OCI-LY1 (cell line): ENCODE results near the gene GPX3.

Experiments
- H2AFZ ChIP-seq: fragments of 200-600 bp; sonication (generic), shearing (Covaris generic); 2 replicates; pipeline ENCODE4 v1.6.0; 2014; ENCODE audit warnings: antibody characterized with exemption, mild to moderate bottlenecking, low read length
- H3F3A ChIP-seq: fragments of 200-600 bp; sonication (generic), shearing (Covaris generic); 2 replicates; pipeline ENCODE4 v1.6.0; 2014; ENCODE audit warnings: mild to moderate bottlenecking, antibody characterized with exemption, low read length, moderate library complexity; ENCODE audit not compliant: insufficient read depth
- H3K27ac ChIP-seq: fragments of 200-600 bp; sonication (generic); 2 replicates; pipeline ENCODE4 v1.5.1; 2014; ENCODE audit warnings: low read length, mixed run types, mild to moderate bottlenecking, low read depth; ENCODE audit not compliant: poor library complexity, severe bottlenecking
- H3K27me3 ChIP-seq: fragments of 200-600 bp; sonication (generic); 2 replicates; pipeline ENCODE4 v1.6.0; 2014; ENCODE audit warnings: antibody characterized with exemption, mild to moderate bottlenecking, low read length, moderate library complexity; ENCODE audit not compliant: insufficient read depth
- H3K36me3 ChIP-seq: fragments of 200-600 bp; sonication (generic); 2 replicates; pipeline ENCODE4 v1.6.1; 2014; ENCODE audit warnings: mild to moderate bottlenecking, antibody characterized with exemption, low read length, moderate library complexity, mixed read lengths; ENCODE audit not compliant: insufficient read depth
- H3K4me1 ChIP-seq: fragments of 200-600 bp; sonication (generic); 2 replicates; pipeline ENCODE4 v1.5.1; 2014; ENCODE audit warnings: mild to moderate bottlenecking, low read length, moderate library complexity; ENCODE audit not compliant: insufficient read depth, severe bottlenecking
- H3K4me2 ChIP-seq: fragments of 200-600 bp; sonication (generic), shearing (Covaris generic); 2 replicates; pipeline ENCODE4 v1.6.1; 2014; ENCODE audit warnings: low read length
- H3K4me3 ChIP-seq: fragments of 200-600 bp; sonication (generic); 2 replicates; pipeline ENCODE4 v1.5.1; 2014; ENCODE audit warnings: low read length, low read depth, mild to moderate bottlenecking, mixed read lengths; ENCODE audit not compliant: poor library complexity, severe bottlenecking
- H3K79me2 ChIP-seq: fragments of 200-600 bp; shearing (Covaris generic); 2 replicates; pipeline ENCODE4 v1.6.1; 2016; ENCODE audit warnings: mixed run types, low read length, mixed read lengths; ENCODE audit not compliant: insufficient read depth
- H3K9ac ChIP-seq: fragments of 200-600 bp; sonication (generic), shearing (Covaris generic); 2 replicates; pipeline ENCODE4 v1.6.1; 2014; ENCODE audit warnings: mild to moderate bottlenecking, low read length, mixed read lengths
- H3K9me2 ChIP-seq: fragments of 200-600 bp; sonication (generic), shearing (Covaris generic); 2 replicates; pipeline ENCODE4 v1.6.1; 2014; ENCODE audit warnings: low read depth, mild to moderate bottlenecking, low read length, mixed read lengths
- H3K9me3 ChIP-seq: fragments of 200-600 bp; shearing (Covaris generic); 2 replicates; pipeline ENCODE4 v1.6.1; 2014; ENCODE audit warnings: low read length, mixed read lengths
- H4K20me1 ChIP-seq: fragments of 200-600 bp; sonication (generic), shearing (Covaris generic); 2 replicates; pipeline ENCODE4 v1.6.0; 2016; ENCODE audit warnings: mild to moderate bottlenecking, low read length; ENCODE audit not compliant: insufficient read depth
- CTCF ChIP-seq: fragments of 200-600 bp; sonication (generic), shearing (Covaris generic); IDR thresholded peaks from 2 replicates; pipeline ENCODE4 v1.5.1; 2017; ENCODE audit warnings: mild to moderate bottlenecking, antibody characterized with exemption, low read length, moderate library complexity, mixed read lengths
- EZH2 ChIP-seq: fragments of 200-600 bp; sonication (generic), shearing (Covaris generic); IDR thresholded peaks from 2 replicates; pipeline ENCODE4 v1.8.0; 2017; ENCODE audit warnings: borderline replicate concordance, mixed run types, mild to moderate bottlenecking, antibody characterized with exemption, low read length, moderate library complexity, mixed read lengths

The GPX3 gene

GRCh38 chr5:151076616-151077015, 56.2 kb downstream of the GPX3 start:
- no peak overlapping the region for H2AFZ ChIP-seq
- H3K27me3 ChIP-seq = no peaks in the 10 kb centered on the region
- H3K9me2 ChIP-seq = no peaks in the 10 kb centered on the region
- H3K9me3 ChIP-seq = no peaks in the 10 kb centered on the region
- peaks cover 59% of the 10 kb centered on the region for H3K4me1 ChIP-seq
- no peaks in the 10 kb centered on the region for H3F3A ChIP-seq
- H3K9ac ChIP-seq = no peak overlapping the region; the same call in 1 of the 2 replicates
- TF ChIP-seq EZH2 = no peak
- no peak for TF ChIP-seq CTCF
- H3K79me2 ChIP-seq = peaks cover 82% of the 10 kb centered on the region
- H3K36me3 ChIP-seq = peaks cover 61% of the 10 kb centered on the region
- H3K27ac ChIP-seq = peak overlapping the region; percentile 16
- H3K4me3 ChIP-seq = no peak overlapping the region
- no peaks in the 10 kb centered on the region for H4K20me1 ChIP-seq
- no peak overlapping the region; the same call in 1 of the 2 replicates for H3K4me2 ChIP-seq

DNA sequence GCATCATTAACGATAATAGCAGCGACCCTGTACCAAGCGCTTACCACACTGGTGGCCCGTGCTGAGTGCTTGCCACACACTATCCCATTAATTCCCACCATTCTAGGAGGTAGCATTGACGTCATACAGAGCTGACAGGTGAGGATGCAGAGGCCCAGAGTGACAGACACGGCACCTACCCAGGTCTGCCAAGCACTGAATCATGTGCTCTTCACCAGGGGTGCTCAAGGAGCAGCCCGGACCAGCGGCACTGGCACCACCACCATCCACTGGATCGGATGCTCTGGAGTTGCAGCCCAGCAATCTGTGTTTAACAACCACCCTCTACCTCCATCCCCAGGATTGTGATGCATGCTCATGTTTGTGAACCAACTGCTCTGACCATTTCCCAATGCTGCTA, 57.0 kb downstream of the GPX3 start:
- peaks cover 75% of the 10 kb centered on the region for H3K79me2 ChIP-seq
- no peaks in the 10 kb centered on the region for H3K9me2 ChIP-seq
- no peak overlapping the region for H2AFZ ChIP-seq
- H3K9me3 ChIP-seq = no peaks in the 10 kb centered on the region
- TF ChIP-seq CTCF = no peak
- no peak for TF ChIP-seq EZH2
- H3K4me2 ChIP-seq = peak overlapping the region; percentile 100; the same call in 1 of the 2 replicates
- no peak overlapping the region; the same call in 1 of the 2 replicates for H3K9ac ChIP-seq
- peak overlapping the region; percentile 86 for H3K4me3 ChIP-seq
- peaks cover 59% of the 10 kb centered on the region for H3K4me1 ChIP-seq
- H4K20me1 ChIP-seq = no peaks in the 10 kb centered on the region
- H3F3A ChIP-seq = no peaks in the 10 kb centered on the region
- H3K27me3 ChIP-seq = no peaks in the 10 kb centered on the region
- H3K36me3 ChIP-seq = peaks cover 61% of the 10 kb centered on the region
- H3K27ac ChIP-seq = peak overlapping the region; percentile 83

DNA sequence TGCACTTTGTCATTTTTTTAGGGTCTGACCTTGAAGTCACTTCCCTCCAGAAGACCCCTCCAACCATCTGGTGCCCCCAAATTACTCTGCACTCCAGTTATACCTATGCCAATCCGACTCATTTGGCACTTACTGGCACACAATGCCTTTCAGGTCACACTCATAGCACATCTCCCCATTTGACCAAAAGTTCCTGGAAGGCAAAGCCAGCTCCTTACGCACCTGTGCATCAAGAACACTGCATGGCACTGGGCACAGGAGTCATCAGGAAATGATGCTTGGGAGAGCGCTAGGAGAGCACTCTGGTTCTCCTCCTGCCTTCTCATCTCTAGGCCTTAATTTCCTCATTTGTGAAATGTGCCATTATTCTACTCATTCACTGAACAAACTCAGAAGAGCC, 57.6 kb downstream of the GPX3 start:
- peaks cover 74% of the 10 kb centered on the region for H3K79me2 ChIP-seq
- no peaks in the 10 kb centered on the region for H3K9me2 ChIP-seq
- TF ChIP-seq CTCF = no peak
- no peak for TF ChIP-seq EZH2
- H3K36me3 ChIP-seq = peaks cover 61% of the 10 kb centered on the region
- H3K4me3 ChIP-seq = peak overlapping the region; percentile 86
- peak overlapping the region; percentile 100 for H3K4me2 ChIP-seq
- H3K4me1 ChIP-seq = peaks cover 61% of the 10 kb centered on the region
- no peak overlapping the region for H2AFZ ChIP-seq
- peak overlapping the region; percentile 96; the same call in 1 of the 2 replicates for H3K9ac ChIP-seq
- no peaks in the 10 kb centered on the region for H3F3A ChIP-seq
- H3K9me3 ChIP-seq = no peaks in the 10 kb centered on the region
- peak overlapping the region; percentile 83 for H3K27ac ChIP-seq
- H4K20me1 ChIP-seq = no peaks in the 10 kb centered on the region
- H3K27me3 ChIP-seq = no peaks in the 10 kb centered on the region
